Lower leg skin (tissue), 3 donors: ENCODE results near the gene MED14.

Experiments
- POLR2A ChIP-seq, 2 donors: fragments of 450-650 bp; IDR thresholded peaks; one replicate each; pipeline ENCODE4 v1.6.1; 2016 to 2017; ENCODE audit warnings: antibody characterized with exemption in 2 of 2, mild to moderate bottlenecking in 1 of 2, moderate library complexity in 1 of 2
- TF ChIP-seq, protein P1 (sequence below), 3 donors: fragments of 450-650 bp; IDR thresholded peaks; one replicate each; pipeline ENCODE4 v1.5.1; 2016; ENCODE audit warnings: antibody characterized with exemption in 3 of 3, mild to moderate bottlenecking in 3 of 3, moderate library complexity in 2 of 3

DNA sequence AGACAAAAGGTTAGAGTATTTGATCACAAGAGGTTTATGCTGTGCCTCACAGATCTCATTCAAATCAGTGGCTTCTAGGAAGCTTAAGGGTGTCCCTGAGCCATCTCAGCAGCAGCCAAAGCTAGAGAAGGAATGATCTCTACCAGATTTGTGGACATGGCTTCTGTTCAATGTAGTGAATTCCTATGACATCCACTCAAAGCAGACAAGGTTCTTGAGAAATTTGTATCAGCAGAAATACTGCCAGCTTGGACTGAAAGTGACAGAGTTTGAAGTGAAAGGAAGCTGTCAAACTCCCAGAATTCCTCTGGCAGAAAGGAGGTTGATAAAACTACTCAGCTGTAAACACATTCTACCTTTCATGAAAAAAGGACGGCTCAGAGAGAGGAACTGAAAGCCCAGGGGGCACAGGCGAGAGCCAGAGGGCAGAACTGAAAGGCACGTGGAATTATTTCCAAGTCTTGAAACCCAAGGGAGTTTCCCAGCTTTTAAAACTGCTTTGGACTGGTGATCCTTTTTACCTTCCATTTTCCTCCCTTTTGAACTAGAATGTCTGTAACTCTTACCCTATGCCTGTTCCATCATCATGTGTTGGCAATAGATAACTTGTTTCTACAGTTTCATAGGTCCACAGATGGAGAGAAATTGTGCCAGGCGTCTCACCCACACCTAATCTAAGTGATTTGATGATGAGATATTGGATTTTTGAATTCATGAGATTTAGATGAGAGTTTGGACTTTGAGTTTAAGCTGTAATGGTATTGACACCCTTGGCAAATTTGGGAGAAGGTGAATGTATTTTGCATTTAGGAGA lies 14.5 kb upstream of the MED14 start:
- no peak for TF ChIP-seq POLR2A (IDR thresholded peaks at IDR 0.05)
- TF ChIP-seq, protein P1, sequence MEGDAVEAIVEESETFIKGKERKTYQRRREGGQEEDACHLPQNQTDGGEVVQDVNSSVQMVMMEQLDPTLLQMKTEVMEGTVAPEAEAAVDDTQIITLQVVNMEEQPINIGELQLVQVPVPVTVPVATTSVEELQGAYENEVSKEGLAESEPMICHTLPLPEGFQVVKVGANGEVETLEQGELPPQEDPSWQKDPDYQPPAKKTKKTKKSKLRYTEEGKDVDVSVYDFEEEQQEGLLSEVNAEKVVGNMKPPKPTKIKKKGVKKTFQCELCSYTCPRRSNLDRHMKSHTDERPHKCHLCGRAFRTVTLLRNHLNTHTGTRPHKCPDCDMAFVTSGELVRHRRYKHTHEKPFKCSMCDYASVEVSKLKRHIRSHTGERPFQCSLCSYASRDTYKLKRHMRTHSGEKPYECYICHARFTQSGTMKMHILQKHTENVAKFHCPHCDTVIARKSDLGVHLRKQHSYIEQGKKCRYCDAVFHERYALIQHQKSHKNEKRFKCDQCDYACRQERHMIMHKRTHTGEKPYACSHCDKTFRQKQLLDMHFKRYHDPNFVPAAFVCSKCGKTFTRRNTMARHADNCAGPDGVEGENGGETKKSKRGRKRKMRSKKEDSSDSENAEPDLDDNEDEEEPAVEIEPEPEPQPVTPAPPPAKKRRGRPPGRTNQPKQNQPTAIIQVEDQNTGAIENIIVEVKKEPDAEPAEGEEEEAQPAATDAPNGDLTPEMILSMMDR (IDR thresholded peaks at IDR 0.05) = no peak
